ENCODE measurements around the gene KRTAP10-12.
"Not testable (repeated sequence)": the region's sequence is repeated elsewhere in the genome, so short reads cannot be mapped to it uniquely, and the experiment has no call there.

The KRTAP10-12 gene

GRCh38 chr21:44670642-44671432, 26.1 kb upstream of the KRTAP10-12 start:
- no peak for DNase-seq

- no peak for DNase-seq
Observed at GRCh38 chr21:44671911-44672310, 25.1 kb upstream of the KRTAP10-12 start.

- no peak for DNase-seq
Observed at GRCh38 chr21:44677881-44678280, 19.1 kb upstream of the KRTAP10-12 start.

GRCh38 chr21:44681152-44681551, 15.8 kb upstream of the KRTAP10-12 start:
- no peak for DNase-seq

GRCh38 chr21:44681861-44682579, 15.0 kb upstream of the KRTAP10-12 start, which contains the start of gene KRTAP12-1:
KRTAP12-1 (minus strand) TSS chr21:44682163; CDS start chr21:44682123, 40 bp downstream.
- no peak for DNase-seq

GRCh38 chr21:44682580-44683151, 14.3 kb upstream of the KRTAP10-12 start:
- no peak for DNase-seq

- DNase-seq: no peak
Observed at GRCh38 chr21:44684077-44684476, 12.9 kb upstream of the KRTAP10-12 start.

- no peak for DNase-seq
Observed at GRCh38 chr21:44684483-44684882, 12.5 kb upstream of the KRTAP10-12 start.

- DNase-seq: not testable (repeated sequence)
Observed at GRCh38 chr21:44685050-44685449, 11.9 kb upstream of the KRTAP10-12 start.

- DNase-seq: no peak
Observed at GRCh38 chr21:44686000-44686781, 10.8 kb upstream of the KRTAP10-12 start.

GRCh38 chr21:44686843-44687561, 10.0 kb upstream of the KRTAP10-12 start:
- DNase-seq: no peak

GRCh38 chr21:44687671-44688070, 9.3 kb upstream of the KRTAP10-12 start:
- DNase-seq: no peak

GRCh38 chr21:44689740-44690139, 7.2 kb upstream of the KRTAP10-12 start:
- not testable (repeated sequence) for DNase-seq

GRCh38 chr21:44691686-44692085, 5.3 kb upstream of the KRTAP10-12 start:
- DNase-seq: no peak

GRCh38 chr21:44692798-44693512, 4.0 kb upstream of the KRTAP10-12 start:
- DNase-seq: no peak

GRCh38 chr21:44694776-44695175, 2.2 kb upstream of the KRTAP10-12 start:
- no peak for DNase-seq

- no peak for DNase-seq
Observed at GRCh38 chr21:44695184-44695583, 1.8 kb upstream of the KRTAP10-12 start.

GRCh38 chr21:44695641-44696040, 1.3 kb upstream of the KRTAP10-12 start:
- no peak for DNase-seq

GRCh38 chr21:44696572-44696971, 400 bp upstream of the KRTAP10-12 start:
- no peak for DNase-seq

- DNase-seq: no peak
Observed at GRCh38 chr21:44697811-44698734, 1.1 kb downstream of the KRTAP10-12 start.
